ENCODE measurements around the gene SLC13A3.

GRCh38 chr20:46670228-46670584 is 18.9 kb upstream of the SLC13A3 start:
- TF ChIP-seq CTCF (conservative IDR thresholded peaks at IDR 0.05 in 1 of 2, IDR thresholded peaks at IDR 0.05 in 1 of 2; ENCODE audit: extremely low read depth in 1 of 2, insufficient read depth in 1 of 2, low read depth in 1 of 2, low read length in 2 of 2) = no peak
- TF ChIP-seq EZH2 (IDR thresholded peaks at IDR 0.05; ENCODE audit: borderline replicate concordance, low read length) = no peak

All from mammary epithelial cell (primary cell).